K562 (cell line): ENCODE measurements around the gene ATP13A5. TPM values are rescaled to one million over a fixed set of nuclear protein-coding genes. Genes with fewer than 3 reads are reported as not detected.

Experiments used
- ATAC-seq: fragments of 200-7000 bp; cut with Tn5 transposase; 3 replicates; pipeline ENCODE4 v1.9.1; 2020; ENCODE audit warnings: moderate library complexity
- BruUV-seq: library from RNA; stranded (reverse); fragments of 400-500 nt; replicated peaks from 2 replicates; lab custom pipeline; 2021; lab: Mats Ljungman, UMichigan
- CTCF ChIA-PET: fragments of 300-600 bp; formaldehyde crosslinking; extraction: SDS; loops from one replicate; lab custom pipeline; 2021; ENCODE audit warnings: low intra/inter-chr PET ratio; lab: Yijun Ruan, JAX
- POLR2A ChIA-PET: fragments of 300-600, 350-650 bp; sonication (Branson Sonifier 250); formaldehyde crosslinking; extraction: SDS; loops from one replicate; lab custom pipeline; 2021; ENCODE audit warnings: antibody characterized with exemption, inconsistent platforms; lab: Yijun Ruan, JAX
- DNase-seq, 4 experiments: peaks; one replicate each; pipeline versions ENCODE4 v3.0.0 to v3.0.0-alpha.2; 2011 to 2018; ENCODE audit warnings: low spot score in 3 of 4, mixed read lengths in 3 of 4; ENCODE audit errors: extremely low read depth in 1 of 4
- FAIRE-seq: peaks from 2 replicates; lab custom pipeline; 2011; peaks lifted over from hg19 to GRCh38; lab: Jason Lieb, UNC
- H2AFZ ChIP-seq: 2 replicates; pipeline ENCODE4 v1.6.0; 2011; ENCODE audit warnings: low read depth, low read length, control low read depth, inconsistent platforms
- H3K27ac ChIP-seq: fragments of 200-600 bp; 3 replicates; pipeline ENCODE4 v1.8.0; 2011; ENCODE audit warnings: low read depth, mild to moderate bottlenecking, control low read depth, inconsistent platforms, low read length, moderate library complexity, mixed read lengths; ENCODE audit errors: extremely low read depth
- H3K27me3 ChIP-seq, 2 experiments: fragments of 300-600 bp in 1 of 2; 2 replicates in 1 of 2; 3 replicates in 1 of 2; pipeline versions ENCODE4 v1.6.0 to v1.8.0; 2011; ENCODE audit warnings: inconsistent platforms in 2 of 2, low read length in 2 of 2, mild to moderate bottlenecking in 1 of 2, mixed read lengths in 1 of 2, moderate library complexity in 1 of 2; ENCODE audit not compliant: control insufficient read depth in 2 of 2, insufficient read depth in 2 of 2
- H3K36me3 ChIP-seq: fragments of 300-600 bp; 3 replicates; pipeline ENCODE4 v1.8.0; 2011; ENCODE audit warnings: mild to moderate bottlenecking, low read length, inconsistent platforms; ENCODE audit not compliant: control insufficient read depth, insufficient read depth
- H3K4me1 ChIP-seq, 2 experiments: fragments of 200-600 bp in 1 of 2; replicated peaks in 1 of 2; 2 replicates in 1 of 2; 3 replicates in 1 of 2; pipeline versions ENCODE4 v1.5.1 to v1.8.0; 2011; ENCODE audit warnings: inconsistent platforms in 2 of 2, low read length in 2 of 2, mild to moderate bottlenecking in 1 of 2, mixed read lengths in 1 of 2, moderate library complexity in 1 of 2; ENCODE audit not compliant: control insufficient read depth in 2 of 2, insufficient read depth in 2 of 2
- H3K4me2 ChIP-seq: 2 replicates; pipeline ENCODE4 v1.6.1; 2011; ENCODE audit warnings: low read length, control low read depth, inconsistent platforms, mixed read lengths; ENCODE audit not compliant: insufficient read depth
- H3K4me3 ChIP-seq: fragments of 200-600 bp; sonication (generic), shearing (Covaris generic); 2 replicates; pipeline ENCODE4 v1.5.1; 2016; ENCODE audit warnings: control low read depth, inconsistent platforms
- H3K79me2 ChIP-seq: fragments of 200-600 bp; 3 replicates; pipeline ENCODE4 v1.8.0; 2011; ENCODE audit warnings: low read length, inconsistent platforms; ENCODE audit not compliant: control insufficient read depth, insufficient read depth
- H3K9ac ChIP-seq, 2 experiments: 2 replicates each; pipeline versions ENCODE4 v1.6.0 to v1.6.1; 2011; ENCODE audit warnings: low read depth in 2 of 2, low read length in 2 of 2, control low read depth in 1 of 2, inconsistent platforms in 1 of 2, mild to moderate bottlenecking in 1 of 2, mixed read lengths in 1 of 2; ENCODE audit not compliant: insufficient read depth in 1 of 2
- H3K9me1 ChIP-seq: one replicate; pipeline ENCODE4 v1.6.0; 2011; ENCODE audit warnings: inconsistent platforms, mild to moderate bottlenecking, low read length, moderate library complexity; ENCODE audit not compliant: control insufficient read depth, insufficient read depth
- H3K9me3 ChIP-seq: replicated peaks from 2 replicates; pipeline ENCODE4 v1.5.1; 2011; ENCODE audit warnings: low read depth, low read length, inconsistent platforms; ENCODE audit not compliant: control insufficient read depth, insufficient read depth
- H4K20me1 ChIP-seq: replicated peaks from 2 replicates; pipeline ENCODE4 v1.6.1; 2011; ENCODE audit warnings: low read length, inconsistent platforms, mixed read lengths; ENCODE audit not compliant: control insufficient read depth, insufficient read depth
- CCNT2 ChIP-seq: IDR thresholded peaks from 2 replicates; pipeline ENCODE4 v1.6.1; 2011; ENCODE audit warnings: borderline replicate concordance, low read depth, mild to moderate bottlenecking, moderate library complexity, mixed read lengths, low read length; ENCODE audit not compliant: insufficient read length; ENCODE audit errors: extremely low read depth
- ELF4 ChIP-seq: fragments of 450-650 bp; formaldehyde crosslinking; IDR thresholded peaks from 2 replicates; pipeline ENCODE4 v1.4.0; 2022; ENCODE audit warnings: missing genetic modification characterization
- FOXA1 ChIP-seq: fragments of 450-650 bp; IDR thresholded peaks from 2 replicates; pipeline ENCODE4 v1.6.1; 2016; ENCODE audit warnings: mild to moderate bottlenecking, borderline replicate concordance
- HNRNPK ChIP-seq: fragments of 200-400 bp; formaldehyde crosslinking; IDR thresholded peaks from one replicate; pipeline ENCODE4 v1.6.1; 2018; ENCODE audit warnings: mild to moderate bottlenecking, low read depth, low read length; ENCODE audit not compliant: poor library complexity, severe bottlenecking
- POLR2H ChIP-seq: IDR thresholded peaks from 2 replicates; pipeline ENCODE4 v1.6.1; 2016; ENCODE audit warnings: missing genetic modification characterization, low read depth, mild to moderate bottlenecking, control low read depth, missing compliant biosample characterization, moderate library complexity
- WGBS: fragments of 100-300 bp; shearing (Covaris generic); methylation state at CpG from one replicate; pipeline ENCODE4 v1.1.6; 2016; ENCODE audit warnings: low coverage, mixed read lengths; ENCODE audit not compliant: insufficient coverage; ENCODE audit errors: missing lambda C conversion rate; 5-methylcytosine and 5-hydroxymethylcytosine counted together
- in situ Hi-C: fragments of 300-500 bp; cut with MboI; formaldehyde crosslinking; loops from 4 replicates; pipeline ENCODE4 v1.15.0; 2018; ENCODE audit warnings: inconsistent platforms, mixed read lengths
- intact Hi-C: fragments of 100-400 bp; cut with micrococcal nuclease; formaldehyde crosslinking; loops from 2 replicates; pipeline ENCODE4 v1.14.2; 2022
- polyA plus RNA-seq, 8 experiments: library from polyadenylated mRNA; depleted of rRNA in 4 of 8; stranded (reverse) in 5 of 8; unstranded in 3 of 8; fragments of >200 nt; fragmentation: Nextera tagmentation in 2 of 8; fragmentation: Illumina TruSeq in 1 of 8; extraction: Ambion mirVana in 2 of 8; extraction: Trizol in 1 of 8; gene quantifications; 2 replicates each; pipeline versions ENCODE4 v1.2.1 to v1.2.3, GENCODE V29; 2011 to 2014; ENCODE audit warnings: inconsistent platforms in 1 of 8, missing spikeins in 1 of 8
- total RNA-seq, 7 experiments: library from RNA; depleted of rRNA in 6 of 7; stranded (reverse); fragments of >200 nt in 6 of 7; fragmentation: Illumina TruSeq in 2 of 7; extraction: Trizol in 2 of 7; gene quantifications; 2 replicates each; pipeline versions ENCODE4 v1.2.1 to v1.2.3, GENCODE V29; 2011 to 2021; ENCODE audit warnings: low replicate concordance in 1 of 7
- TF ChIP-seq, protein P1 (sequence below): fragments of 250-450 bp; sonication (Bioruptor Pico); IDR thresholded peaks from 2 replicates; pipeline ENCODE4 v1.8.0; 2021; ENCODE audit warnings: moderate library complexity, mild to moderate bottlenecking, inconsistent platforms
- TF ChIP-seq, protein P2 (sequence below): fragments of 250-450 bp; sonication (Bioruptor Pico); IDR thresholded peaks from 2 replicates; pipeline ENCODE4 v1.5.0; 2021
- TF ChIP-seq, protein P3 (sequence below): fragments of 250-450 bp; sonication (Bioruptor Pico); IDR thresholded peaks from 2 replicates; pipeline ENCODE4 v1.9.0; 2021; ENCODE audit warnings: mild to moderate bottlenecking
- TF ChIP-seq, protein P4 (sequence below): fragments of 450-650 bp; IDR thresholded peaks from 2 replicates; pipeline ENCODE4 v1.6.1; 2016

The ATP13A5 gene
- total and polyA plus RNA-seq, 9 of the 15 experiments (the other 6 are each of a cell fraction or from before 2014, with no cell fraction given) = not detected

DNA sequence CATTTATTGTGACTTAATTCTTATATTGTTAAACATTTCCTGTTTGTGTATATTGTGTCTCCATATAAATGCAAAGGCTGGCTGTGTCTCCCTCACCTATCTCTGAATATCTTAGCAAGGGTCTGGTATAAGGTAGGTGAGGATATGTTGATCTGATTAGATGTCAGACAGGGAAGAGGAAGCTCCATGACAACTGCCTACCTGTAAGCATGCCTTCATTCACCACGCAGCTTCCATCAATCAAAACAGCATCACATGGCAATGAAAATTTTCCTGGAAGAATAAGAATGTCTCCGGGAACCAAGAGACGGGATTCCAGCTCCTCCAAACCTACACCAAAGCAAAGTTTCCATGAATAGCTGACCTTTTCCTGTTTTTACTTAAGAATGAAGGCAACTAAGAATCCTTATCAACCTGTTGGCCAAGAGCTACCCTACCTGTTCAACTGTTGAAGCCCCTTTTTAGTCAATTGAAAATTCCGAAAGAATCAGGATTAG, 34.8 kb downstream of the ATP13A5 start (continued):
- TF ChIP-seq CCNT2 (no peak), ELF4 (CRISPR knock-in tag) (no peak), POLR2H (tag) (no peak), HNRNPK (no peak)
- TF ChIP-seq, protein P1, sequence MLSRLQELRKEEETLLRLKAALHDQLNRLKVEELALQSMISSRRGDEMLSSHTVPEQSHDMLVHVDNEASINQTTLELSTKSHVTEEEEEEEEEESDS (CRISPR knock-in tag) = no peak
- TF ChIP-seq, protein P2, sequence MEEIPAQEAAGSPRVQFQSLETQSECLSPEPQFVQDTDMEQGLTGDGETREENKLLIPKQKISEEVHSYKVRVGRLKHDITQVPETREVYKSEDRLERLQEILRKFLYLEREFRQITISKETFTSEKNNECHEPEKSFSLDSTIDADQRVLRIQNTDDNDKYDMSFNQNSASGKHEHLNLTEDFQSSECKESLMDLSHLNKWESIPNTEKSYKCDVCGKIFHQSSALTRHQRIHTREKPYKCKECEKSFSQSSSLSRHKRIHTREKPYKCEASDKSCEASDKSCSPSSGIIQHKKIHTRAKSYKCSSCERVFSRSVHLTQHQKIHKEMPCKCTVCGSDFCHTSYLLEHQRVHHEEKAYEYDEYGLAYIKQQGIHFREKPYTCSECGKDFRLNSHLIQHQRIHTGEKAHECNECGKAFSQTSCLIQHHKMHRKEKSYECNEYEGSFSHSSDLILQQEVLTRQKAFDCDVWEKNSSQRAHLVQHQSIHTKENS (CRISPR knock-in tag) = no peak
- TF ChIP-seq, protein P3, sequence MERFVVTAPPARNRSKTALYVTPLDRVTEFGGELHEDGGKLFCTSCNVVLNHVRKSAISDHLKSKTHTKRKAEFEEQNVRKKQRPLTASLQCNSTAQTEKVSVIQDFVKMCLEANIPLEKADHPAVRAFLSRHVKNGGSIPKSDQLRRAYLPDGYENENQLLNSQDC (CRISPR knock-in tag) = no peak
- TF ChIP-seq, all 486 proteins: peak for 0

DNA sequence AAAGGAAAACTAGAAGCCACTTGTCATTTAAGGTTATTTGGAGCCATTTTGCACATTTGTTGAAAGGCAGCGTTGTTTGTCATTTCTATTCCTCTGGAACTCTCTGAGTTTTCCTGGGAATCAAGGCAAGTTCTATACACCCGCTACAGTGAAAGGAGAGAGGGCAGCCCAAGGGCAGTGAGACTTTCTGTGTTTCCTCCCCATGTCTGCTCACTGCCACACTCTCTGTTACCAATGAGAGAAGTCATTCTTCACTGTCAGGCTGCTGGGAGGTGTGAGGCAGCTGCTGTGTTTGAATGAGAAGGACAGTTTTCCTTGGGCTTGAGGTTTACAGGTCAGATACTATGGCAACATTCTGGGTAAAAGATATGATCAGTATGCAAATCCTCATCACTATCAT, 36.0 kb downstream of the ATP13A5 start:
- no peak overlapping the region for H3K4me3 ChIP-seq
- H3K27me3 ChIP-seq = no peaks in the 10 kb centered on the region
- FAIRE-seq (no peak), ATAC-seq (no peak), DNase-seq (no peak)
- H2AFZ ChIP-seq = no peak overlapping the region
- no peaks in the 10 kb centered on the region for H3K79me2 ChIP-seq
- ChIA-PET POLR2A (interaction anchor here (0.6 kb wide), 1 partner anchor 544 kb away, joined by 3 read pairs; no protein-coding TSS in a partner anchor), CTCF (no interaction called here)
- H3K9me1 ChIP-seq = no peaks in the 10 kb centered on the region
- no peaks in the 10 kb centered on the region for H3K9me3 ChIP-seq
- in situ Hi-C loops (no loop called here), intact Hi-C loops (no loop called here)
- no peaks in the 10 kb centered on the region for H4K20me1 ChIP-seq
- H3K4me2 ChIP-seq = no peak overlapping the region
- H3K27ac ChIP-seq = no peak overlapping the region
- WGBS = 0% methylated on average over 2 of the region's 2 CpGs
- BruUV-seq = no TSS peak
- H3K36me3 ChIP-seq = no peaks in the 10 kb centered on the region
- no peak overlapping the region for H3K9ac ChIP-seq
- H3K4me1 ChIP-seq = no peaks in the 10 kb centered on the region
- no peak for TF ChIP-seq FOXA1
- TF ChIP-seq, protein P4, sequence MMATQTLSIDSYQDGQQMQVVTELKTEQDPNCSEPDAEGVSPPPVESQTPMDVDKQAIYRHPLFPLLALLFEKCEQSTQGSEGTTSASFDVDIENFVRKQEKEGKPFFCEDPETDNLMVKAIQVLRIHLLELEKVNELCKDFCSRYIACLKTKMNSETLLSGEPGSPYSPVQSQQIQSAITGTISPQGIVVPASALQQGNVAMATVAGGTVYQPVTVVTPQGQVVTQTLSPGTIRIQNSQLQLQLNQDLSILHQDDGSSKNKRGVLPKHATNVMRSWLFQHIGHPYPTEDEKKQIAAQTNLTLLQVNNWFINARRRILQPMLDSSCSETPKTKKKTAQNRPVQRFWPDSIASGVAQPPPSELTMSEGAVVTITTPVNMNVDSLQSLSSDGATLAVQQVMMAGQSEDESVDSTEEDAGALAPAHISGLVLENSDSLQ = 0 out of 2 replicates have a peak, but pooled peaks have one; percentile 8
